Measurements from ENCODE around the gene SESN1.

The SESN1 gene

GRCh38 chr6:109021870-109022269 lies 72.8 kb downstream of the SESN1 start:
- Histone ChIP-seq H3K36me3 (ENCODE audit: insufficient read depth, insufficient read length, low read length) (no peaks in the 10 kb centered on the region), H3K27me3 (ENCODE audit: insufficient read depth, insufficient read length) (no peaks in the 10 kb centered on the region), H3K9me3 (ENCODE audit: insufficient read depth, low read length) (no peaks in the 10 kb centered on the region), H3K4me3 (ENCODE audit: insufficient read length, low read depth) (no peak overlapping the region), H3K4me1 (ENCODE audit: insufficient read depth, insufficient read length) (no peaks in the 10 kb centered on the region), H3K9ac (ENCODE audit: insufficient read length, low read depth) (no peak overlapping the region)
- DNase-seq (ENCODE audit: low read depth, low spot score): no peak
- no peak for TF ChIP-seq YY1 (IDR thresholded peaks at IDR 0.05; ENCODE audit: insufficient read depth, insufficient read length)

DNA sequence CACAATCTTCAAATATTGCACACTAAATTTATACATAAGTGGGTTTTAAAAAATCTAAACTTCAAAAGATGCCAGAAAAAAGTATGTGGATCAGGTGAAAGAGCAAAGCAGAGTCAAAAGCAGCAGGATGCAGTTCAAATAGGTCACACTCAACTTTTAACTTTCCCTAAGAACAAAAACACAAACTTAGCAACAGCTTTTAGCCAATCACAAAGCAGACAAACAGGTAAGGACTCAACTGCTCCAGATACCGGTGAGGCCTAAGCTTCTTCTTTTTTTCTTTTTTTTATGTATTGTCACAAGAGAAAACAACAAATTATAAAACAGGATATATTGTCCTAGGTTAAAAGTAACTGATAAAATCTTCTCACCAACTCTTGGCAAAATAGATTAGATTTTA lies 74.7 kb downstream of the SESN1 start:
- Histone ChIP-seq H3K4me1 (ENCODE audit: insufficient read depth, insufficient read length) (no peaks in the 10 kb centered on the region), H3K27me3 (ENCODE audit: insufficient read depth, insufficient read length) (no peaks in the 10 kb centered on the region), H3K4me3 (ENCODE audit: insufficient read length, low read depth) (no peak overlapping the region), H3K9me3 (ENCODE audit: insufficient read depth, low read length) (no peaks in the 10 kb centered on the region), H3K36me3 (ENCODE audit: insufficient read depth, insufficient read length, low read length) (no peaks in the 10 kb centered on the region), H3K9ac (ENCODE audit: insufficient read length, low read depth) (no peak overlapping the region)
- TF ChIP-seq SUZ12 (IDR thresholded peaks at IDR 0.05; ENCODE audit: extremely low read depth, insufficient read depth, insufficient read length): no peak
- no peak for DNase-seq (ENCODE audit: low read depth, low spot score)

DNA sequence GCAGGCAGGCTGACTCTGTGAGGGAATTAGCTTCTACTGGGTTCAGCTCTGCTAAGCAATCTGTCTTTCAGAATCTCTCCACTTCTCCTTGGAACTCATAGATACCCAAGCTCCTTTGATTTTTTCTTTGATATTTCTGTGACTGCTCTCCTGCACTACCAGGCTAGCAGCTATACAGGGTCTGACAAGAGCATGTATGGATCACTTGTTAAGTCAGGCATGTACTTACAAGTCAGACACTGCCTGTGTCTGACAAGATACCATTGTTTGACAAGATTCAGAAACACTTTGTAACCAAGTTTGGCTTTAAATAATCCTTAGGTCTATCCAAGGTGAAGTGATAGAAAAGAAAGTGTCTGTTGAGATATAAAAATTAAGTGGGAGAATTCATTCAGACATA lies 79.5 kb downstream of the SESN1 start:
- TF ChIP-seq YY1 (IDR thresholded peaks at IDR 0.05; ENCODE audit: insufficient read depth, insufficient read length) (no peak), ZNF274 (IDR thresholded peaks at IDR 0.05; ENCODE audit: low read depth, low read length) (no peak), SUZ12 (IDR thresholded peaks at IDR 0.05; ENCODE audit: extremely low read depth, insufficient read depth, insufficient read length) (no peak)
- Histone ChIP-seq H3K27me3 (ENCODE audit: insufficient read depth, insufficient read length) (no peaks in the 10 kb centered on the region), H3K4me3 (ENCODE audit: insufficient read length, low read depth) (no peak overlapping the region), H3K36me3 (ENCODE audit: insufficient read depth, insufficient read length, low read length) (no peaks in the 10 kb centered on the region), H3K9me3 (ENCODE audit: insufficient read depth, low read length) (no peaks in the 10 kb centered on the region), H3K9ac (ENCODE audit: insufficient read length, low read depth) (no peak overlapping the region), H3K4me1 (ENCODE audit: insufficient read depth, insufficient read length) (no peaks in the 10 kb centered on the region)
- DNase-seq (ENCODE audit: low read depth, low spot score): no peak

DNA sequence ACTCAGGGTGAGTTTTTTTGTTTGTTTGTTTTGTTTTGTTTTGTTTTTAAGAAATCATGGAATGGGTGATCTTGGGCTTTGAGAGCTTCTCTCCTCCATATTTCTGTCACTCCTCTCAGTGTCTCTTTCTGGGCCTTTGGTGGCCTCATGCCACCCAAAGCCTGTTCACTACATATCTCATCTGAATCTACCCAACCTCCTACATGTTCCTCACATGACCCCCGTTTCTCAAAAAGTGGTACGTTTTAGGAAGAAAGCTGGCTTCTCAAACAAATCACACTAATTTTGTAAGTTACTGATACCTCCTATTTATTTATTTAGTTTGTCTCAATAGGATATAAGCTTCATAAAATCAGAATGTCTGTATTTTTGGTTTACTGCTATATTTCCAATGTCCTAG lies 80.0 kb downstream of the SESN1 start:
- Histone ChIP-seq H3K36me3 (ENCODE audit: insufficient read depth, insufficient read length, low read length) (no peaks in the 10 kb centered on the region), H3K4me3 (ENCODE audit: insufficient read length, low read depth) (no peak overlapping the region), H3K4me1 (ENCODE audit: insufficient read depth, insufficient read length) (peaks cover 2% of the 10 kb centered on the region), H3K9me3 (ENCODE audit: insufficient read depth, low read length) (no peaks in the 10 kb centered on the region), H3K9ac (ENCODE audit: insufficient read length, low read depth) (no peak overlapping the region), H3K27me3 (ENCODE audit: insufficient read depth, insufficient read length) (no peaks in the 10 kb centered on the region)
- TF ChIP-seq SUZ12 (IDR thresholded peaks at IDR 0.05; ENCODE audit: extremely low read depth, insufficient read depth, insufficient read length) (no peak), YY1 (IDR thresholded peaks at IDR 0.05; ENCODE audit: insufficient read depth, insufficient read length) (no peak), ZNF274 (IDR thresholded peaks at IDR 0.05; ENCODE audit: low read depth, low read length) (no peak)
- no peak for DNase-seq (ENCODE audit: low read depth, low spot score)

DNA sequence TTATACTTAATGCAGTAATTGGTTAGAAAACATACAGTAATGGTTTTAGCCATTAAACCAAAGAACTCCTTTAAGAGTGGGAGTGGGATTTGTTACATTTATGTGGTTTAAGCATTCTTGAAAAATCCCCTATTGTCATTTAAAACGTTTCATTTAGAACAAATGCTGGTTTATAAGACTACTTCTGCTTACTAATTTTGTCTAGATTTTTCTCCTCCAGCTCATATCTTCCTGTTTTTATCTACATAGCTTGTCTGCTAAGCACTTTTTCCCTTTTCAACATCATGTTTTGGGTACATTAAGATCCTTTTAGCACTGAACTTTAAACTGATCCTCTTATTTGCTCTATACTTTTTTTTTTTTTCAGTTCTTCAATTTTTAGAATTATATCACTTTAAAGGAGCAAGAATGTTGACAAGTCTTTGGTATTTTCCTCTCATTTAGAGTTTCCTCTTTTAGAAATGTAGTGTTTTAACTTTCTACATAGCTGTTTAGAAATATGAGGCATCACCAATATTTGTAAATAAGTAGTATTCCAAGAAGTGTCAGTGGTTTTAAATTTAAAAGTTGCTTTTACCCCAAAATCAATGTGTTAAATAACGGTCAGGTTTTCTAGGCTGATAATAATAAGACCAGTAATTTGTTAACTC lies 80.9 kb downstream of the SESN1 start:
- H3K9me3 ChIP-seq (ENCODE audit: insufficient read depth, low read length): no peaks in the 10 kb centered on the region
- no peak for TF ChIP-seq YY1 (IDR thresholded peaks at IDR 0.05; ENCODE audit: insufficient read depth, insufficient read length)
- no peak for TF ChIP-seq ZNF274 (IDR thresholded peaks at IDR 0.05; ENCODE audit: low read depth, low read length)
- no peak for TF ChIP-seq SUZ12 (IDR thresholded peaks at IDR 0.05; ENCODE audit: extremely low read depth, insufficient read depth, insufficient read length)
- H3K4me1 ChIP-seq (ENCODE audit: insufficient read depth, insufficient read length): peaks cover 2% of the 10 kb centered on the region
- no peak for DNase-seq (ENCODE audit: low read depth, low spot score)
- H3K36me3 ChIP-seq (ENCODE audit: insufficient read depth, insufficient read length, low read length): no peaks in the 10 kb centered on the region
- no peak overlapping the region for H3K9ac ChIP-seq (ENCODE audit: insufficient read length, low read depth)
- no peak overlapping the region for H3K4me3 ChIP-seq (ENCODE audit: insufficient read length, low read depth)
- H3K27me3 ChIP-seq (ENCODE audit: insufficient read depth, insufficient read length): no peaks in the 10 kb centered on the region

- TF ChIP-seq SUZ12 (IDR thresholded peaks at IDR 0.05; ENCODE audit: extremely low read depth, insufficient read depth, insufficient read length) (no peak), ZNF274 (IDR thresholded peaks at IDR 0.05; ENCODE audit: low read depth, low read length) (no peak), YY1 (IDR thresholded peaks at IDR 0.05; ENCODE audit: insufficient read depth, insufficient read length) (no peak)
- H3K4me1 ChIP-seq (ENCODE audit: insufficient read depth, insufficient read length): peaks cover 2% of the 10 kb centered on the region
- no peak overlapping the region for H3K4me3 ChIP-seq (ENCODE audit: insufficient read length, low read depth)
- no peaks in the 10 kb centered on the region for H3K9me3 ChIP-seq (ENCODE audit: insufficient read depth, low read length)
- H3K36me3 ChIP-seq (ENCODE audit: insufficient read depth, insufficient read length, low read length): no peaks in the 10 kb centered on the region
- DNase-seq (ENCODE audit: low read depth, low spot score): no peak
- no peak overlapping the region for H3K9ac ChIP-seq (ENCODE audit: insufficient read length, low read depth)
- H3K27me3 ChIP-seq (ENCODE audit: insufficient read depth, insufficient read length): no peaks in the 10 kb centered on the region
Measured at GRCh38 chr6:109010705-109011102, 83.9 kb downstream of the SESN1 start.

GRCh38 chr6:109009962-109010704 lies 84.5 kb downstream of the SESN1 start:
- H3K4me1 ChIP-seq (ENCODE audit: insufficient read depth, insufficient read length): peaks cover 2% of the 10 kb centered on the region
- TF ChIP-seq ZNF274 (IDR thresholded peaks at IDR 0.05; ENCODE audit: low read depth, low read length) (no peak), YY1 (IDR thresholded peaks at IDR 0.05; ENCODE audit: insufficient read depth, insufficient read length) (no peak), SUZ12 (IDR thresholded peaks at IDR 0.05; ENCODE audit: extremely low read depth, insufficient read depth, insufficient read length) (no peak)
- H3K27me3 ChIP-seq (ENCODE audit: insufficient read depth, insufficient read length): no peaks in the 10 kb centered on the region
- no peaks in the 10 kb centered on the region for H3K9me3 ChIP-seq (ENCODE audit: insufficient read depth, low read length)
- peak overlapping the region; percentile 80 for H3K4me3 ChIP-seq (ENCODE audit: insufficient read length, low read depth)
- DNase-seq (ENCODE audit: low read depth, low spot score): no peak
- H3K9ac ChIP-seq (ENCODE audit: insufficient read length, low read depth): peak overlapping the region; percentile 85
- H3K36me3 ChIP-seq (ENCODE audit: insufficient read depth, insufficient read length, low read length): no peaks in the 10 kb centered on the region
